Activated CD8-positive, alpha-beta memory T cell treated with anti-CD3 and anti-CD28 coated beads for 36 hours (primary cell): ENCODE data around the gene PLAGL1. TPM values are rescaled to one million over a fixed set of nuclear protein-coding genes. Genes with fewer than 3 reads are reported as not detected.

ENCODE experiments used
- CTCF ChIA-PET: fragments of 350-600 bp; sonication (Branson Sonifier 250); formaldehyde crosslinking; loops from one replicate; lab custom pipeline; 2021; ENCODE audit warnings: antibody characterized with exemption; lab: Charles Lee
- POLR2A ChIA-PET: fragments of 350-600 bp; sonication (Branson Sonifier 250); formaldehyde crosslinking; loops from one replicate; lab custom pipeline; 2021; ENCODE audit warnings: antibody characterized with exemption; lab: Charles Lee
- total RNA-seq, 2 experiments: library from RNA; stranded (reverse); gene quantifications; one replicate each; pipeline ENCODE4 v1.2.3, GENCODE V29; 2021

The PLAGL1 gene
- total RNA-seq, 2 experiments from 2014 or later: 24.3 to 27.8 TPM

GRCh38 chr6:143970456-143971218, 37.4 kb downstream of the PLAGL1 start:
- POLR2A ChIA-PET: no interaction called here

GRCh38 chr6:143969077-143969476, 39.0 kb downstream of the PLAGL1 start:
- ChIA-PET POLR2A (no interaction called here), CTCF (no interaction called here)

More at GRCh38 chr6:143970456-143971218, 37.4 kb downstream of the PLAGL1 start:
- CTCF ChIA-PET: interaction anchor here (2.2 kb wide), 1 partner anchor 11 kb away, joined by 4 read pairs; no protein-coding TSS in a partner anchor

- CTCF ChIA-PET: interaction anchor here (0.5 kb wide), 1 partner anchor 27 kb away, joined by 3 read pairs; no protein-coding TSS in a partner anchor
- POLR2A ChIA-PET: no interaction called here
Observed at GRCh38 chr6:143967706-143968376, 40.2 kb downstream of the PLAGL1 start.

- CTCF ChIA-PET: no interaction called here
- POLR2A ChIA-PET: no interaction called here
Observed at GRCh38 chr6:143966312-143966711, 41.7 kb downstream of the PLAGL1 start.

- CTCF ChIA-PET: no interaction called here
- POLR2A ChIA-PET: no interaction called here
Observed at GRCh38 chr6:143965503-143966171, 42.4 kb downstream of the PLAGL1 start.

GRCh38 chr6:143964674-143965081, 43.4 kb downstream of the PLAGL1 start:
- POLR2A ChIA-PET: no interaction called here
- CTCF ChIA-PET: no interaction called here

GRCh38 chr6:143963158-143963919, 44.7 kb downstream of the PLAGL1 start:
- POLR2A ChIA-PET: no interaction called here
- CTCF ChIA-PET: no interaction called here

- POLR2A ChIA-PET: no interaction called here
- CTCF ChIA-PET: no interaction called here
Observed at GRCh38 chr6:143961886-143962878, 45.9 kb downstream of the PLAGL1 start.

GRCh38 chr6:143961066-143961465, 47.0 kb downstream of the PLAGL1 start:
- ChIA-PET CTCF (interaction anchor here (0.6 kb wide), 1 partner anchor 106 kb away, joined by 3 read pairs; no protein-coding TSS in a partner anchor), POLR2A (no interaction called here)

- CTCF ChIA-PET: interaction anchor here (1.3 kb wide), 1 partner anchor 10 kb away, joined by 4 read pairs; no protein-coding TSS in a partner anchor
- POLR2A ChIA-PET: no interaction called here
Observed at GRCh38 chr6:143959927-143960326, 48.1 kb downstream of the PLAGL1 start.

- CTCF ChIA-PET: interaction anchor here (0.5 kb wide), 1 partner anchor 283 kb away, joined by 3 read pairs; no protein-coding TSS in a partner anchor
- POLR2A ChIA-PET: no interaction called here
Observed at GRCh38 chr6:143958839-143959399, 49.1 kb downstream of the PLAGL1 start.

GRCh38 chr6:143957679-143958274, 50.3 kb downstream of the PLAGL1 start:
- ChIA-PET CTCF (interaction anchor here (1.5 kb wide), 1 partner anchor 14 kb away, joined by 3 read pairs; no protein-coding TSS in a partner anchor), POLR2A (no interaction called here)

GRCh38 chr6:143955971-143956370, 52.1 kb downstream of the PLAGL1 start:
- POLR2A ChIA-PET: no interaction called here
- CTCF ChIA-PET: no interaction called here

- CTCF ChIA-PET: interaction anchor here (1.1 kb wide), 1 partner anchor 14 kb away, joined by 3 read pairs; no protein-coding TSS in a partner anchor
- POLR2A ChIA-PET: no interaction called here
Observed at GRCh38 chr6:143953922-143954321, 54.1 kb downstream of the PLAGL1 start.

- POLR2A ChIA-PET: no interaction called here
- CTCF ChIA-PET: interaction anchor here (1.1 kb wide), 1 partner anchor 13 kb away, joined by 3 read pairs; no protein-coding TSS in a partner anchor
Observed at GRCh38 chr6:143952947-143953701, 54.9 kb downstream of the PLAGL1 start.

- ChIA-PET CTCF (no interaction called here), POLR2A (no interaction called here)
Observed at GRCh38 chr6:143952060-143952778, 55.8 kb downstream of the PLAGL1 start.
